ENCODE results near the gene OR2AE1. TPM values are rescaled to one million over a fixed set of nuclear protein-coding genes. Genes with fewer than 3 reads are reported as not detected.

The OR2AE1 gene
- total RNA-seq, 1 experiment from 2014 or later = not detected

- no peak for DNase-seq
- Histone ChIP-seq H3F3A (ENCODE audit: insufficient read depth, low read depth) (peaks cover 20% of the 10 kb centered on the region; the same call in 1 of the 2 replicates), H3K36me3 (ENCODE audit: low read depth) (peaks cover 9% of the 10 kb centered on the region), H2AFZ (peak overlapping the region; percentile 96), H3K4me2 (peak overlapping the region; percentile 91), H3K4me3 (peak overlapping the region; percentile 97), H3K27me3 (ENCODE audit: insufficient read depth, low read depth) (no peaks in the 10 kb centered on the region), H3K4me1 (replicated peaks; ENCODE audit: insufficient read depth) (peaks cover 16% of the 10 kb centered on the region), H3K9me2 (ENCODE audit: insufficient read depth) (no peaks in the 10 kb centered on the region), H3K9me3 (ENCODE audit: insufficient read depth, low read depth) (no peaks in the 10 kb centered on the region), H3K27ac (peak overlapping the region; percentile 65; the same call in 1 of the 2 replicates), H4K20me1 (ENCODE audit: insufficient read depth) (peaks cover 20% of the 10 kb centered on the region), H3K79me2 (ENCODE audit: low read depth) (peaks cover 47% of the 10 kb centered on the region)
- intact Hi-C loops (cut with micrococcal nuclease; ENCODE audit: unreplicated experiment) = no loop called here
- CTCF ChIA-PET = interaction anchor here (0.6 to 1.2 kb wide), 4 partner anchors 10 to 266 kb away, joined by 3 to 11 read pairs (median 4); partner anchors contain the start of genes AP4M1 and MCM7
- TF ChIP-seq EZH2 (IDR thresholded peaks at IDR 0.05; ENCODE audit: low read depth) (no peak), CTCF (conservative IDR thresholded peaks at IDR 0.05) (no peak)
- no TSS peak for BruUV-seq (replicated peaks)
- POLR2A ChIA-PET (ENCODE audit: unreplicated experiment) = interaction anchor here (0.6 to 1.0 kb wide), 4 partner anchors 10 to 455 kb away, joined by 3 to 5 read pairs (median 4); partner anchors contain the start of gene ATP5MF
These were observed 43.3 kb upstream of the OR2AE1 start for GRCh38 chr7:99920149-99920548.

- TSS peak; percentile 85 for BruUV-seq (replicated peaks)
- DNase-seq = no peak
- peaks cover 16% of the 10 kb centered on the region for H3K4me1 ChIP-seq (replicated peaks; ENCODE audit: insufficient read depth)
- no peaks in the 10 kb centered on the region for H3K9me2 ChIP-seq (ENCODE audit: insufficient read depth)
- peak overlapping the region; percentile 97 for H3K4me3 ChIP-seq
- ChIA-PET POLR2A (ENCODE audit: unreplicated experiment) (interaction anchor here (0.6 to 1.0 kb wide), 7 partner anchors 10 to 786 kb away, joined by 3 to 7 read pairs (median 3); partner anchors contain the start of genes ATP5MF and POP7), CTCF (interaction anchor here (0.6 to 1.4 kb wide), 5 partner anchors 10 to 288 kb away, joined by 3 to 4 read pairs (median 3); partner anchors contain the start of genes AP4M1 and MCM7)
- no peaks in the 10 kb centered on the region for H3K27me3 ChIP-seq (ENCODE audit: insufficient read depth, low read depth)
- peak overlapping the region; percentile 91 for H3K4me2 ChIP-seq
- H2AFZ ChIP-seq = peak overlapping the region; percentile 96
- H3K27ac ChIP-seq = peak overlapping the region; percentile 65
- H3F3A ChIP-seq (ENCODE audit: insufficient read depth, low read depth) = peaks cover 20% of the 10 kb centered on the region; the same call in 1 of the 2 replicates
- no peaks in the 10 kb centered on the region for H3K9me3 ChIP-seq (ENCODE audit: insufficient read depth, low read depth)
- peaks cover 20% of the 10 kb centered on the region for H4K20me1 ChIP-seq (ENCODE audit: insufficient read depth)
- intact Hi-C loops (cut with micrococcal nuclease; ENCODE audit: unreplicated experiment) = loop anchor here (2.0 kb wide), 1 partner anchor 161 kb away; the partner anchor contains the start of gene ZNF3
- H3K79me2 ChIP-seq (ENCODE audit: low read depth) = peaks cover 47% of the 10 kb centered on the region
- peaks cover 9% of the 10 kb centered on the region for H3K36me3 ChIP-seq (ENCODE audit: low read depth)
- TF ChIP-seq CTCF (conservative IDR thresholded peaks at IDR 0.05) (no peak), EZH2 (IDR thresholded peaks at IDR 0.05; ENCODE audit: low read depth) (no peak)
These were observed 42.9 kb upstream of the OR2AE1 start for GRCh38 chr7:99919814-99920112.

GRCh38 chr7:99918959-99919813 is 42.4 kb upstream of the OR2AE1 start, which contains the start of gene TRIM4:
TRIM4 (minus strand) TSS chr7:99919530; CDS start chr7:99919401, 129 bp downstream.
- peaks cover 24% of the 10 kb centered on the region; the same call in 1 of the 2 replicates for H3F3A ChIP-seq (ENCODE audit: insufficient read depth, low read depth)
- no peak for TF ChIP-seq EZH2 (IDR thresholded peaks at IDR 0.05; ENCODE audit: low read depth)
- TF ChIP-seq CTCF (conservative IDR thresholded peaks at IDR 0.05) = no peak; the same call in 1 of the 2 replicates
- no peaks in the 10 kb centered on the region for H3K9me2 ChIP-seq (ENCODE audit: insufficient read depth)
- H3K4me3 ChIP-seq = peak within 1 kb of the TSS; percentile 97
- ChIA-PET CTCF (interaction anchor here (0.6 to 1.4 kb wide), 5 partner anchors 11 to 287 kb away, joined by 3 to 4 read pairs (median 4); no protein-coding TSS in a partner anchor), POLR2A (ENCODE audit: unreplicated experiment) (interaction anchor here (0.6 to 1.0 kb wide), 7 partner anchors 11 to 787 kb away, joined by 3 to 7 read pairs (median 3); partner anchors contain the start of genes ATP5MF and POP7)
- no peaks in the 10 kb centered on the region for H3K27me3 ChIP-seq (ENCODE audit: insufficient read depth, low read depth)
- DNase-seq = peak; percentile 79 to 91
- H4K20me1 ChIP-seq (ENCODE audit: insufficient read depth) = peaks cover 21% of the 10 kb centered on the region
- peak within 1 kb of the TSS; percentile 91 for H3K4me2 ChIP-seq
- no peaks in the 10 kb centered on the region for H3K9me3 ChIP-seq (ENCODE audit: insufficient read depth, low read depth)
- peaks cover 9% of the 10 kb centered on the region for H3K36me3 ChIP-seq (ENCODE audit: low read depth)
- H3K4me1 ChIP-seq (replicated peaks; ENCODE audit: insufficient read depth) = peaks cover 16% of the 10 kb centered on the region
- intact Hi-C loops (cut with micrococcal nuclease; ENCODE audit: unreplicated experiment) = loop anchor here (2.0 kb wide), 1 partner anchor 162 kb away; the partner anchor contains the start of gene ZNF3
- peaks cover 47% of the 10 kb centered on the region for H3K79me2 ChIP-seq (ENCODE audit: low read depth)
- peak within 1 kb of the TSS; percentile 65 for H3K27ac ChIP-seq
- BruUV-seq (replicated peaks) = TSS peak; percentile 68
- peak within 1 kb of the TSS; percentile 96 for H2AFZ ChIP-seq

Measured in PC-9 (cell line).